ENCODE measurements around the gene ARID1B. TPM values are rescaled to one million over a fixed set of nuclear protein-coding genes. Genes with fewer than 3 reads are reported as not detected.
A peak's percentile ranks its signal among the peaks of the same experiment; 100 is the strongest.

ARID1B gene
- total and polyA plus RNA-seq, 2 of the 13 experiments (the other 11 are each of a cell fraction or from before 2014, with no cell fraction given) = 20.1 to 32.6 TPM

DNA sequence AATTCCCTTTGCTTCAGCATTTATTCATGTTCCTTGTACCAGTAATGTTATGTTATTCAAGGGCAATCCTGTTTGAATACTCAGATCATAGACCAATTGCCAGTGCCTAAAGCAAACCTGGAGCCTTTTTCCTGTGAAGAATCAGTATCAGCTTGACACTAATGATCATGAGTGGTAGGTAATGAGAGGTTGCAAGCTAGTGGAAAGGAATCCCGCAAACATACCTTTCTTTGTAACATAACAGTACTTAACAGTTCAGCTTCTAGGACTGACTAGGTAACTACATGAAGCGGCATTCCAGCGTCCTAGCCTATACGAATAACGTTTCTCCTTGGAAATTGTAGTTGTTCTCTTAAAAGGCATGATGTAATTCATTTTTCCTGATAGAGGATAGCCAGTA lies 292.4 kb downstream of the ARID1B start:
- Histone ChIP-seq H3K4me2 (ENCODE audit: low read depth, low read length) (no peak overlapping the region), H3K79me2 (ENCODE audit: insufficient read depth, low read length) (peaks cover 5% of the 10 kb centered on the region), H3K9ac (ENCODE audit: insufficient read depth, low read depth, low read length) (no peak overlapping the region), H3K4me1 (ENCODE audit: insufficient read depth, low read length) (peaks cover 46% of the 10 kb centered on the region), H3K9me3 (ENCODE audit: low read length) (no peaks in the 10 kb centered on the region), H4K20me1 (ENCODE audit: insufficient read depth, low read length) (no peaks in the 10 kb centered on the region), H3K4me3 (replicated peaks in 1 of 3; ENCODE audit: insufficient read depth in 1 of 3, low read depth in 2 of 3, low read length in 3 of 3) (no peak overlapping the region), H2AFZ (ENCODE audit: low read length) (no peak overlapping the region), H3K27me3 (ENCODE audit: control insufficient read depth in 1 of 2, insufficient read depth in 2 of 2, low read length in 2 of 2) (no peaks in the 10 kb centered on the region), H3K27ac (ENCODE audit: extremely low read length, insufficient read depth, low read length) (no peak overlapping the region), H3K36me3 (replicated peaks in 1 of 2; ENCODE audit: control insufficient read depth in 1 of 2, insufficient read depth in 2 of 2, low read length in 2 of 2) (peaks cover 1 to 6% of the 10 kb centered on the region in 2 experiments; a peak in 3 of 5 replicates)
- FAIRE-seq = no peak
- WGBS (ENCODE audit: low lambda C conversion rate) = 97% methylated on average over 5 of the region's 5 CpGs
- DNase-seq (ENCODE audit: low spot score) = no peak
- no TSS peak for BruUV-seq (replicated peaks)
- in situ Hi-C loops (cut with HindIII; ENCODE audit: extremely low pct_ligation_motif_present, low pct_unique_long_range_greater_than_20kb) (no loop called here), intact Hi-C loops (cut with micrococcal nuclease; ENCODE audit: unreplicated experiment) (no loop called here)
- CTCF ChIA-PET (ENCODE audit: low intra/inter-chr PET ratio, low total read pairs) = no interaction called here
- POLR2A ChIA-PET = no interaction called here
- TF ChIP-seq ZNF317 (CRISPR knock-in tag; IDR thresholded peaks at IDR 0.05) (peak; percentile 91), ZNF343 (CRISPR knock-in tag; IDR thresholded peaks at IDR 0.05) (no peak), ZNF275 (CRISPR knock-in tag; IDR thresholded peaks at IDR 0.05; ENCODE audit: borderline replicate concordance) (no peak)
- ATAC-seq = no peak

DNA sequence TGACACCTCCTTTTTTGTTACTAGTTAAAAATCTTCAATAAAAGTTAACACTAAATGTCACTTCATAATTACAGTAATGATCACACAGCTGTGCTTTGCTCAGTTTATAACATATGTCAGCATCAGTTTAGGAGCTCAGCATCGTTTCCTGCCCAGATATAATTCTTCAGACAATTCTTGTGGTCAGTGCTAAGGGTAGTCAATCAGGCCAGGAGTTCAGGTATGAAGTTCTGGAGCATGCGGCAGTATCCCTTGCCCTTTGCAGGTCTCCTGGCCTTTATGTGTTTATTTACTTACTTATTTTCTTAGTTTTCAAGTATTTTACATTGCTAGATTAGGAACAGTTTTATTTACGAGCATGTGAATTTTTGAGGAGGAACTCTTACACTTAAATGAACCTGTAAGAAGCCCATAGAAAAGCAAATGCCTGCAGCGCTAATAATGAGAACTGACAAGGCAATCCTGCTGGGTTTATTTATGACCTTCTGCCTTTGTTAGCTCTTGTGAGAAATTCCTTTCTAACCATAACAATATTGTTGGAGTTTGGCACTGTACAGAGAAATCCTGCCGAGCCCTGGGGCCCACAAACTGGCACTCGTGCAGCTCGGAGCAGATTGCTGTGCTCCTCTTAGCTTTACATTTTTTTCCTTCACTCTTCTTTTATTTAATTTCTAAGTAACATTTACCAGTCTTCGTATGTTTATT lies 293.4 kb downstream of the ARID1B start:
- intact Hi-C loops (cut with micrococcal nuclease; ENCODE audit: unreplicated experiment) = no loop called here
- Histone ChIP-seq H3K27ac (ENCODE audit: extremely low read length, insufficient read depth, low read length) (no peak overlapping the region), H3K4me1 (ENCODE audit: insufficient read depth, low read length) (peaks cover 36% of the 10 kb centered on the region), H3K27me3 (ENCODE audit: control insufficient read depth in 1 of 2, insufficient read depth in 2 of 2, low read length in 2 of 2) (no peaks in the 10 kb centered on the region), H3K36me3 (replicated peaks in 1 of 2; ENCODE audit: control insufficient read depth in 1 of 2, insufficient read depth in 2 of 2, low read length in 2 of 2) (peaks cover 0 to 6% of the 10 kb centered on the region in 2 experiments; a peak in 3 of 5 replicates), H2AFZ (ENCODE audit: low read length) (no peak overlapping the region), H3K79me2 (ENCODE audit: insufficient read depth, low read length) (peaks cover 5% of the 10 kb centered on the region), H3K4me2 (ENCODE audit: low read depth, low read length) (no peak overlapping the region), H3K4me3 (replicated peaks in 1 of 3; ENCODE audit: insufficient read depth in 1 of 3, low read depth in 2 of 3, low read length in 3 of 3) (no peak overlapping the region), H3K9ac (ENCODE audit: insufficient read depth, low read depth, low read length) (no peak overlapping the region), H3K9me3 (ENCODE audit: low read length) (no peaks in the 10 kb centered on the region), H4K20me1 (ENCODE audit: insufficient read depth, low read length) (no peaks in the 10 kb centered on the region)
- POLR2A ChIA-PET = no interaction called here
- 93% methylated on average over 8 of the region's 8 CpGs for WGBS (ENCODE audit: low lambda C conversion rate)
- no peak for FAIRE-seq
- CTCF ChIA-PET (ENCODE audit: low intra/inter-chr PET ratio, low total read pairs) = no interaction called here
- no peak for DNase-seq (ENCODE audit: low spot score)
- no TSS peak for BruUV-seq (replicated peaks)
- ATAC-seq = no peak
- in situ Hi-C loops (cut with HindIII; ENCODE audit: extremely low pct_ligation_motif_present, low pct_unique_long_range_greater_than_20kb) = no loop called here
- TF ChIP-seq, protein P1, sequence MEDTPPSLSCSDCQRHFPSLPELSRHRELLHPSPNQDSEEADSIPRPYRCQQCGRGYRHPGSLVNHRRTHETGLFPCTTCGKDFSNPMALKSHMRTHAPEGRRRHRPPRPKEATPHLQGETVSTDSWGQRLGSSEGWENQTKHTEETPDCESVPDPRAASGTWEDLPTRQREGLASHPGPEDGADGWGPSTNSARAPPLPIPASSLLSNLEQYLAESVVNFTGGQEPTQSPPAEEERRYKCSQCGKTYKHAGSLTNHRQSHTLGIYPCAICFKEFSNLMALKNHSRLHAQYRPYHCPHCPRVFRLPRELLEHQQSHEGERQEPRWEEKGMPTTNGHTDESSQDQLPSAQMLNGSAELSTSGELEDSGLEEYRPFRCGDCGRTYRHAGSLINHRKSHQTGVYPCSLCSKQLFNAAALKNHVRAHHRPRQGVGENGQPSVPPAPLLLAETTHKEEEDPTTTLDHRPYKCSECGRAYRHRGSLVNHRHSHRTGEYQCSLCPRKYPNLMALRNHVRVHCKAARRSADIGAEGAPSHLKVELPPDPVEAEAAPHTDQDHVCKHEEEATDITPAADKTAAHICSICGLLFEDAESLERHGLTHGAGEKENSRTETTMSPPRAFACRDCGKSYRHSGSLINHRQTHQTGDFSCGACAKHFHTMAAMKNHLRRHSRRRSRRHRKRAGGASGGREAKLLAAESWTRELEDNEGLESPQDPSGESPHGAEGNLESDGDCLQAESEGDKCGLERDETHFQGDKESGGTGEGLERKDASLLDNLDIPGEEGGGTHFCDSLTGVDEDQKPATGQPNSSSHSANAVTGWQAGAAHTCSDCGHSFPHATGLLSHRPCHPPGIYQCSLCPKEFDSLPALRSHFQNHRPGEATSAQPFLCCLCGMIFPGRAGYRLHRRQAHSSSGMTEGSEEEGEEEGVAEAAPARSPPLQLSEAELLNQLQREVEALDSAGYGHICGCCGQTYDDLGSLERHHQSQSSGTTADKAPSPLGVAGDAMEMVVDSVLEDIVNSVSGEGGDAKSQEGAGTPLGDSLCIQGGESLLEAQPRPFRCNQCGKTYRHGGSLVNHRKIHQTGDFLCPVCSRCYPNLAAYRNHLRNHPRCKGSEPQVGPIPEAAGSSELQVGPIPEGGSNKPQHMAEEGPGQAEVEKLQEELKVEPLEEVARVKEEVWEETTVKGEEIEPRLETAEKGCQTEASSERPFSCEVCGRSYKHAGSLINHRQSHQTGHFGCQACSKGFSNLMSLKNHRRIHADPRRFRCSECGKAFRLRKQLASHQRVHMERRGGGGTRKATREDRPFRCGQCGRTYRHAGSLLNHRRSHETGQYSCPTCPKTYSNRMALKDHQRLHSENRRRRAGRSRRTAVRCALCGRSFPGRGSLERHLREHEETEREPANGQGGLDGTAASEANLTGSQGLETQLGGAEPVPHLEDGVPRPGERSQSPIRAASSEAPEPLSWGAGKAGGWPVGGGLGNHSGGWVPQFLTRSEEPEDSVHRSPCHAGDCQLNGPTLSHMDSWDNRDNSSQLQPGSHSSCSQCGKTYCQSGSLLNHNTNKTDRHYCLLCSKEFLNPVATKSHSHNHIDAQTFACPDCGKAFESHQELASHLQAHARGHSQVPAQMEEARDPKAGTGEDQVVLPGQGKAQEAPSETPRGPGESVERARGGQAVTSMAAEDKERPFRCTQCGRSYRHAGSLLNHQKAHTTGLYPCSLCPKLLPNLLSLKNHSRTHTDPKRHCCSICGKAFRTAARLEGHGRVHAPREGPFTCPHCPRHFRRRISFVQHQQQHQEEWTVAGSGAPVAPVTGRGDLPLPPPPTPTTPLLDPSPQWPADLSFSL (CRISPR knock-in tag; IDR thresholded peaks at IDR 0.05) = no peak
- no peak for TF ChIP-seq ZNF12 (CRISPR knock-in tag; IDR thresholded peaks at IDR 0.05)
- no peak for TF ChIP-seq HOXA7 (CRISPR knock-in tag; IDR thresholded peaks at IDR 0.05)
- no peak for TF ChIP-seq MED13 (CRISPR knock-in tag; IDR thresholded peaks at IDR 0.05)
- no peak for TF ChIP-seq ZNF564 (CRISPR knock-in tag; IDR thresholded peaks at IDR 0.05)
- no peak for TF ChIP-seq RELA (CRISPR knock-in tag; IDR thresholded peaks at IDR 0.05)
- no peak for TF ChIP-seq RCOR2 (CRISPR knock-in tag; IDR thresholded peaks at IDR 0.05)
- TF ChIP-seq ZKSCAN1 (IDR thresholded peaks at IDR 0.05; ENCODE audit: low read length) = no peak
- TF ChIP-seq ONECUT2 (CRISPR knock-in tag; IDR thresholded peaks at IDR 0.05) = no peak
